ENCODE results near the gene ERC1.

DNA sequence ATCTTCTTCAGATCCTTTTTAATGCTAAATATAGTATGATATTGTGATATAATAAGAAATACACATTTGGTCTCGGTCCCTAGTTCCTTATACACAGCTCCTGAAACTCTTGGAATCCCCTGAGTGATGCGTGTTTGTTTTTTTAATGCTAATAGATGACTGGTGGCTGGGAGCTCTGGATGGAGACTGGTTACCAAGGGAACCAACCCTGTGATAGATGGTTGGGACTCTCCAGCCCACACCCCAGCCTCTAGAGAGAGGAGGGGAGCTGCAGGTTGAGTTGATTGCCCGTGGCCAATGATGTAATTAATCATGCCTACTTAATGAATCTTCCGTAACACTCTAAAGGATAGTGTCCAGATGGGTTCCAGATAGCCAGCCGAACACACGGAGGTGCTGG, 462.8 kb downstream of the ERC1 start:
- TF ChIP-seq, protein P1, sequence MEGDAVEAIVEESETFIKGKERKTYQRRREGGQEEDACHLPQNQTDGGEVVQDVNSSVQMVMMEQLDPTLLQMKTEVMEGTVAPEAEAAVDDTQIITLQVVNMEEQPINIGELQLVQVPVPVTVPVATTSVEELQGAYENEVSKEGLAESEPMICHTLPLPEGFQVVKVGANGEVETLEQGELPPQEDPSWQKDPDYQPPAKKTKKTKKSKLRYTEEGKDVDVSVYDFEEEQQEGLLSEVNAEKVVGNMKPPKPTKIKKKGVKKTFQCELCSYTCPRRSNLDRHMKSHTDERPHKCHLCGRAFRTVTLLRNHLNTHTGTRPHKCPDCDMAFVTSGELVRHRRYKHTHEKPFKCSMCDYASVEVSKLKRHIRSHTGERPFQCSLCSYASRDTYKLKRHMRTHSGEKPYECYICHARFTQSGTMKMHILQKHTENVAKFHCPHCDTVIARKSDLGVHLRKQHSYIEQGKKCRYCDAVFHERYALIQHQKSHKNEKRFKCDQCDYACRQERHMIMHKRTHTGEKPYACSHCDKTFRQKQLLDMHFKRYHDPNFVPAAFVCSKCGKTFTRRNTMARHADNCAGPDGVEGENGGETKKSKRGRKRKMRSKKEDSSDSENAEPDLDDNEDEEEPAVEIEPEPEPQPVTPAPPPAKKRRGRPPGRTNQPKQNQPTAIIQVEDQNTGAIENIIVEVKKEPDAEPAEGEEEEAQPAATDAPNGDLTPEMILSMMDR (tag by site-specific recombination; IDR thresholded peaks at IDR 0.05), result no peak
- TF ChIP-seq ZSCAN30 (tag by site-specific recombination; IDR thresholded peaks at IDR 0.05) (no peak), YY2 (tag by site-specific recombination; IDR thresholded peaks at IDR 0.05) (no peak), TCF7L2 (IDR thresholded peaks at IDR 0.05; ENCODE audit: borderline replicate concordance, low read depth, low read length) (no peak), ZNF274 (IDR thresholded peaks at IDR 0.05; ENCODE audit: low read length) (no peak), ZNF274 (tag by site-specific recombination; IDR thresholded peaks at IDR 0.05; ENCODE audit: borderline replicate concordance) (no peak)
- TF ChIP-seq, protein P2, sequence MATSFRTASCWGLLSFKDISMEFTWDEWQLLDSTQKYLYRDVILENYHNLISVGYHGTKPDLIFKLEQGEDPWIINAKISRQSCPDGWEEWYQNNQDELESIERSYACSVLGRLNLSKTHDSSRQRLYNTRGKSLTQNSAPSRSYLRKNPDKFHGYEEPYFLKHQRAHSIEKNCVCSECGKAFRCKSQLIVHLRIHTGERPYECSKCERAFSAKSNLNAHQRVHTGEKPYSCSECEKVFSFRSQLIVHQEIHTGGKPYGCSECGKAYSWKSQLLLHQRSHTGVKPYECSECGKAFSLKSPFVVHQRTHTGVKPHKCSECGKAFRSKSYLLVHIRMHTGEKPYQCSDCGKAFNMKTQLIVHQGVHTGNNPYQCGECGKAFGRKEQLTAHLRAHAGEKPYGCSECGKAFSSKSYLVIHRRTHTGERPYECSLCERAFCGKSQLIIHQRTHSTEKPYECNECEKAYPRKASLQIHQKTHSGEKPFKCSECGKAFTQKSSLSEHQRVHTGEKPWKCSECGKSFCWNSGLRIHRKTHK (tag by site-specific recombination; IDR thresholded peaks at IDR 0.05), result no peak
